ENCODE data around the gene P2RY13.

The P2RY13 gene

DNA sequence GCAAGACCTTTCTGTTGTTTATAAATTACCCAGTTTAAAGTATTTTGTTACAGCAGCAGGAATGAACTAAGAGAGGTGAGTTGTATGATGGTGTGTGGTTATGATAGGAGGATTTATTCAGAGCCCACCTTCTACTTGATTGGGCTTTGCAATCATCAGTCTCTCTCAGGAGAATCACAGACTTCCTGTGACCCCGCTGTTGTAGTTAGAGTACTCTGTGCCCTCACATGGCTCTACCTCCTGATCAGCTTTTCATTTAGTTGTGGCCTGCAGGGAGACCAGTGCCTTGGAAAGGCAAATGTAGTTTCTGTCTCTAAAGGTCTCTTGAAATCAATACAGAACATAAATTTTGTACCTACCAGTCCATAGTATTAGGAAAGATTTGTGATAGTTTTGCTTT, 43.4 kb downstream of the P2RY13 start:
- Histone ChIP-seq H3K9me3 (ENCODE audit: insufficient read depth, low read depth, low read length) (no peaks in the 10 kb centered on the region), H3K27me3 (ENCODE audit: insufficient read depth, low read length) (no peaks in the 10 kb centered on the region), H3K36me3 (ENCODE audit: insufficient read depth, low read depth, low read length) (no peaks in the 10 kb centered on the region), H3K27ac (ENCODE audit: low read length) (no peak overlapping the region), H3K9ac (ENCODE audit: low read depth, low read length) (no peak overlapping the region), H3K4me3 (ENCODE audit: low read length) (no peak overlapping the region), H3K4me1 (ENCODE audit: insufficient read depth, low read length) (no peaks in the 10 kb centered on the region)

- Histone ChIP-seq H3K4me3 (ENCODE audit: low read length) (no peak overlapping the region), H3K27ac (ENCODE audit: low read length) (no peak overlapping the region), H3K27me3 (ENCODE audit: insufficient read depth, low read length) (no peaks in the 10 kb centered on the region)
Observed at GRCh38 chr3:151283907-151284461, 45.4 kb downstream of the P2RY13 start.

GRCh38 chr3:151283387-151283786, 46.0 kb downstream of the P2RY13 start:
- Histone ChIP-seq H3K9ac (ENCODE audit: low read depth, low read length) (no peak overlapping the region), H3K9me3 (ENCODE audit: insufficient read depth, low read depth, low read length) (no peaks in the 10 kb centered on the region), H3K27ac (ENCODE audit: low read length) (no peak overlapping the region), H3K27me3 (ENCODE audit: insufficient read depth, low read length) (no peaks in the 10 kb centered on the region), H3K4me3 (ENCODE audit: low read length) (no peak overlapping the region), H3K4me1 (ENCODE audit: insufficient read depth, low read length) (no peaks in the 10 kb centered on the region), H3K36me3 (ENCODE audit: insufficient read depth, low read depth, low read length) (no peaks in the 10 kb centered on the region)

More at GRCh38 chr3:151283907-151284461, 45.4 kb downstream of the P2RY13 start:
- H3K9me3 ChIP-seq (ENCODE audit: insufficient read depth, low read depth, low read length), result no peaks in the 10 kb centered on the region
- H3K4me1 ChIP-seq (ENCODE audit: insufficient read depth, low read length), result no peaks in the 10 kb centered on the region
- H3K36me3 ChIP-seq (ENCODE audit: insufficient read depth, low read depth, low read length), result no peaks in the 10 kb centered on the region
- H3K9ac ChIP-seq (ENCODE audit: low read depth, low read length), result no peak overlapping the region

- H3K27ac ChIP-seq (ENCODE audit: low read length), result no peak overlapping the region
- no peaks in the 10 kb centered on the region for H3K36me3 ChIP-seq (ENCODE audit: insufficient read depth, low read depth, low read length)
- H3K4me1 ChIP-seq (ENCODE audit: insufficient read depth, low read length), result no peaks in the 10 kb centered on the region
- H3K27me3 ChIP-seq (ENCODE audit: insufficient read depth, low read length), result no peaks in the 10 kb centered on the region
- no peak overlapping the region for H3K9ac ChIP-seq (ENCODE audit: low read depth, low read length)
- no peaks in the 10 kb centered on the region for H3K9me3 ChIP-seq (ENCODE audit: insufficient read depth, low read depth, low read length)
- no peak overlapping the region for H3K4me3 ChIP-seq (ENCODE audit: low read length)
Observed at GRCh38 chr3:151282921-151283320, 46.4 kb downstream of the P2RY13 start.

- Histone ChIP-seq H3K36me3 (ENCODE audit: insufficient read depth, low read depth, low read length) (no peaks in the 10 kb centered on the region), H3K4me1 (ENCODE audit: insufficient read depth, low read length) (no peaks in the 10 kb centered on the region), H3K9me3 (ENCODE audit: insufficient read depth, low read depth, low read length) (no peaks in the 10 kb centered on the region), H3K27me3 (ENCODE audit: insufficient read depth, low read length) (no peaks in the 10 kb centered on the region), H3K27ac (ENCODE audit: low read length) (no peak overlapping the region), H3K4me3 (ENCODE audit: low read length) (no peak overlapping the region), H3K9ac (ENCODE audit: low read depth, low read length) (no peak overlapping the region)
Observed at GRCh38 chr3:151281671-151282324, 47.6 kb downstream of the P2RY13 start.

DNA sequence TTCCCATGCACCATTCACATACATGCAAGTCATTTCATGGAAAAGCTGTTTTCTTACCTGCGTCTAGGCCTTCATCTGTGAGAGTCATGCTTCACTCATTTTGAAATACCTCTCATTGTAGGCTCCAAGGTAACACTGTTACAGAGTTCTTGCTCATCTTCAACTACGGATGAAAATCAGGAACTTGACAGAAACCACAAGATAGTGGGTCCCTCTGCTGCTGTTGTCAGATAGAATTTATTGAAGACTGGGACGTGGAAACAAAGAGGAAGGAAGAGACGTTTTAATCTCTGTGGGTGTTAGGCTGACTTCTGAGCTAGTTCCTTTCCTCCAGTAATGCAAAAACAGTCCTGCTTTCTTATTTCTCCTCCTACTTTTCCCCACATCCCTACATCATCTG, 51.1 kb downstream of the P2RY13 start, which contains the start of gene P2RY14:
Gene P2RY14 (minus strand): TSS at position 313 of the 400 bp plus-strand sequence. CDS start 64,226 bp downstream, outside the sequence.
- Histone ChIP-seq H3K4me3 (ENCODE audit: low read length) (no peak within 1 kb of the TSS), H3K27ac (ENCODE audit: low read length) (no peak within 1 kb of the TSS), H3K4me1 (ENCODE audit: insufficient read depth, low read length) (no peaks in the 10 kb centered on the region), H3K36me3 (ENCODE audit: insufficient read depth, low read depth, low read length) (no peaks in the 10 kb centered on the region), H3K9me3 (ENCODE audit: insufficient read depth, low read depth, low read length) (no peaks in the 10 kb centered on the region), H3K9ac (ENCODE audit: low read depth, low read length) (no peak within 1 kb of the TSS), H3K27me3 (ENCODE audit: insufficient read depth, low read length) (no peaks in the 10 kb centered on the region)

DNA sequence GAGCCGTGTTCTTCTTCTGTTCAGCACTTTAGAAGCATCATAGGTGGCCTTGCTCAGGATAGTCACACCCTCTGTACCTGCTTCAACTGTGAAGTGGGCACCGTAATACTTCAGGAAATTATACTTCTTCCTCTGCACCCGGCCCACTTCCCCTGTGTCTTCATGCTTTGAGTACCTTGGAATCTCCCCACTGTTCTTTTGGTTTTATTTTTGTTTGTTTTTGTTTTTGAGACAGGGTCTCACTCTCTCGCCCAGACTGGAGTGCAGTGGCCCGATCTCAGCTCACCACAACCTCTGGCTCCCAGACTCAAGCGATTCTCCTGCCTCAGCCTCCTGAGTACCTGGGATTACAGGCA, 52.7 kb downstream of the P2RY13 start:
- no peaks in the 10 kb centered on the region for H3K27me3 ChIP-seq (ENCODE audit: insufficient read depth, low read length)
- H3K9ac ChIP-seq (ENCODE audit: low read depth, low read length), result no peak overlapping the region
- no peak overlapping the region for H3K27ac ChIP-seq (ENCODE audit: low read length)
- H3K9me3 ChIP-seq (ENCODE audit: insufficient read depth, low read depth, low read length), result no peaks in the 10 kb centered on the region
- no peak overlapping the region for H3K4me3 ChIP-seq (ENCODE audit: low read length)
- H3K36me3 ChIP-seq (ENCODE audit: insufficient read depth, low read depth, low read length), result no peaks in the 10 kb centered on the region
- H3K4me1 ChIP-seq (ENCODE audit: insufficient read depth, low read length), result no peaks in the 10 kb centered on the region
